MCF 10A (cell line): ENCODE data around the gene PPP1R1B. TPM values are rescaled to one million over a fixed set of nuclear protein-coding genes. Genes with fewer than 3 reads are reported as not detected.

ENCODE experiments used
- BruUV-seq: library from RNA; stranded (reverse); fragments of 400-500 nt; replicated peaks from 2 replicates; lab custom pipeline; 2021; lab: Mats Ljungman, UMichigan
- CTCF ChIA-PET: fragments of 300-600 bp; sonication (Branson Sonifier 250); formaldehyde crosslinking; extraction: SDS; loops from one replicate; lab custom pipeline; 2021; ENCODE audit warnings: antibody characterized with exemption, inconsistent platforms; lab: Yijun Ruan, JAX
- POLR2A ChIA-PET: fragments of 300-600, 350-650 bp; sonication (Branson Sonifier 250); formaldehyde crosslinking; extraction: SDS; loops from one replicate; lab custom pipeline; 2020; ENCODE audit warnings: antibody characterized with exemption, inconsistent platforms; lab: Yijun Ruan, JAX
- DNase-seq: peaks from one replicate; pipeline ENCODE4 v3.0.0-alpha.2; 2018; ENCODE audit not compliant: unreplicated experiment
- H3K27ac Mint-ChIP-seq: one replicate; pipeline ENCODE4 v1.8.0; 2022; ENCODE audit warnings: mild to moderate bottlenecking, low read depth, mixed read lengths; ENCODE audit not compliant: unreplicated experiment
- H3K27me3 Mint-ChIP-seq: one replicate; pipeline ENCODE4 v1.8.0; 2022; ENCODE audit warnings: mixed read lengths; ENCODE audit not compliant: insufficient read depth, unreplicated experiment
- H3K36me3 Mint-ChIP-seq: one replicate; pipeline ENCODE4 v1.8.0; 2022; ENCODE audit warnings: mild to moderate bottlenecking, moderate library complexity, mixed read lengths; ENCODE audit not compliant: insufficient read depth, unreplicated experiment
- H3K4me1 Mint-ChIP-seq: one replicate; pipeline ENCODE4 v1.8.0; 2022; ENCODE audit warnings: mixed read lengths; ENCODE audit not compliant: insufficient read depth, unreplicated experiment
- H3K4me3 Mint-ChIP-seq: one replicate; pipeline ENCODE4 v1.8.0; 2022; ENCODE audit warnings: mild to moderate bottlenecking, moderate library complexity, mixed read lengths; ENCODE audit not compliant: unreplicated experiment
- H3K9me3 Mint-ChIP-seq: one replicate; pipeline ENCODE4 v1.8.0; 2022; ENCODE audit warnings: mixed read lengths; ENCODE audit not compliant: unreplicated experiment
- CTCF ChIP-seq: fragments of 200-600 bp; IDR thresholded peaks from one replicate; pipeline ENCODE4 v1.8.0; 2022; ENCODE audit warnings: antibody characterized with exemption, mild to moderate bottlenecking; ENCODE audit not compliant: unreplicated experiment
- intact Hi-C: fragments of 100-400 bp; cut with micrococcal nuclease; formaldehyde crosslinking; loops from 2 replicates; pipeline ENCODE4 v1.14.1; 2022
- total RNA-seq: library from RNA; stranded (reverse); gene quantifications from 2 replicates; pipeline ENCODE4 v1.2.3, GENCODE V29; 2022

Gene PPP1R1B
- total RNA-seq, 1 experiment from 2014 or later: not detected

- CTCF ChIA-PET: interaction anchor here (0.6 to 1.0 kb wide), 3 partner anchors 26 to 704 kb away, joined by 3 to 4 read pairs (median 3); no protein-coding TSS in a partner anchor
- H3K4me1 Mint-ChIP-seq: peaks cover 4% of the 10 kb centered on the region
- H3K27ac Mint-ChIP-seq: no peak overlapping the region
- POLR2A ChIA-PET: no interaction called here
- no peak overlapping the region for H3K4me3 Mint-ChIP-seq
- peaks cover 11% of the 10 kb centered on the region for H3K36me3 Mint-ChIP-seq
- H3K9me3 Mint-ChIP-seq: no peaks in the 10 kb centered on the region
- no TSS peak for BruUV-seq
- intact Hi-C loops: no loop called here
- no peak for TF ChIP-seq CTCF
- no peak for DNase-seq
- H3K27me3 Mint-ChIP-seq: peaks cover 11% of the 10 kb centered on the region
Observed at GRCh38 chr17:39674179-39674578, 47.4 kb downstream of the PPP1R1B start.

GRCh38 chr17:39674702-39675389 lies 48.1 kb downstream of the PPP1R1B start:
- no TSS peak for BruUV-seq
- H3K9me3 Mint-ChIP-seq: no peaks in the 10 kb centered on the region
- H3K4me1 Mint-ChIP-seq: peaks cover 4% of the 10 kb centered on the region
- no peak for TF ChIP-seq CTCF
- ChIA-PET POLR2A (no interaction called here), CTCF (interaction anchor here (0.7 to 1.6 kb wide), 3 partner anchors 20 to 42 kb away, joined by 3 to 5 read pairs (median 4); no protein-coding TSS in a partner anchor)
- no peak for DNase-seq
- no peak overlapping the region for H3K27ac Mint-ChIP-seq
- no peak overlapping the region for H3K4me3 Mint-ChIP-seq
- intact Hi-C loops: no loop called here
- peaks cover 7% of the 10 kb centered on the region for H3K36me3 Mint-ChIP-seq
- H3K27me3 Mint-ChIP-seq: peaks cover 11% of the 10 kb centered on the region

- no peak for TF ChIP-seq CTCF
- Mint-ChIP-seq H3K9me3 (no peaks in the 10 kb centered on the region), H3K4me1 (peaks cover 4% of the 10 kb centered on the region), H3K4me3 (no peak overlapping the region), H3K27me3 (peaks cover 6% of the 10 kb centered on the region), H3K27ac (no peak overlapping the region), H3K36me3 (peaks cover 4% of the 10 kb centered on the region)
- no TSS peak for BruUV-seq
- CTCF ChIA-PET: interaction anchor here (1.0 to 1.6 kb wide), 2 partner anchors 21 to 42 kb away, joined by 4 to 5 read pairs; no protein-coding TSS in a partner anchor
- intact Hi-C loops: no loop called here
- DNase-seq: no peak
- POLR2A ChIA-PET: no interaction called here
Observed at GRCh38 chr17:39675390-39676082, 48.8 kb downstream of the PPP1R1B start.

GRCh38 chr17:39676198-39676819 lies 49.6 kb downstream of the PPP1R1B start:
- H3K36me3 Mint-ChIP-seq: no peaks in the 10 kb centered on the region
- no peaks in the 10 kb centered on the region for H3K9me3 Mint-ChIP-seq
- peaks cover 4% of the 10 kb centered on the region for H3K4me1 Mint-ChIP-seq
- BruUV-seq: no TSS peak
- no peak overlapping the region for H3K4me3 Mint-ChIP-seq
- no peak overlapping the region for H3K27ac Mint-ChIP-seq
- POLR2A ChIA-PET: no interaction called here
- no peak for DNase-seq
- intact Hi-C loops: no loop called here
- H3K27me3 Mint-ChIP-seq: no peaks in the 10 kb centered on the region
- no peak for TF ChIP-seq CTCF
- CTCF ChIA-PET: interaction anchor here (1.6 kb wide), 1 partner anchor 22 kb away, joined by 5 read pairs; no protein-coding TSS in a partner anchor
